ENCODE results near the gene IL1R1.

- TF ChIP-seq CTCF (IDR thresholded peaks at IDR 0.05) (no peak), POLR2A (IDR thresholded peaks at IDR 0.05) (no peak)
Observed at GRCh38 chr2:102112271-102112670, 30.3 kb upstream of the IL1R1 start.
